HEK293 (cell line): ENCODE measurements around the gene RPL35.

Experiments
- CTCF ChIP-seq: fragments of 450-650 bp; formaldehyde crosslinking; IDR thresholded peaks from 2 replicates; pipeline ENCODE4 v1.5.1; 2016; ENCODE audit warnings: missing biosample characterization, missing genetic modification characterization
- PATZ1 ChIP-seq: fragments of 450-650 bp; formaldehyde crosslinking; IDR thresholded peaks from 2 replicates; pipeline ENCODE4 v1.5.1; 2016; ENCODE audit warnings: missing biosample characterization, missing genetic modification characterization
- YY1 ChIP-seq: fragments of 450-650 bp; formaldehyde crosslinking; IDR thresholded peaks from 2 replicates; pipeline ENCODE4 v1.5.1; 2018; ENCODE audit warnings: missing biosample characterization, missing genetic modification characterization
- ZBTB7A ChIP-seq: fragments of 450-650 bp; formaldehyde crosslinking; IDR thresholded peaks from 2 replicates; pipeline ENCODE4 v1.5.1; 2016; ENCODE audit warnings: low read depth, missing biosample characterization, missing genetic modification characterization
- ZNF274 ChIP-seq, 2 experiments: fragments of 200-500 bp in 1 of 2; fragments of 450-650 bp in 1 of 2; sonication (Bioruptor generic) in 1 of 2; formaldehyde crosslinking in 1 of 2; IDR thresholded peaks; 2 replicates each; pipeline versions ENCODE4 v1.5.1 to v1.6.1; 2014 to 2016; ENCODE audit warnings: borderline replicate concordance in 1 of 2, inconsistent platforms in 1 of 2, low read length in 1 of 2, missing biosample characterization in 1 of 2, missing genetic modification characterization in 1 of 2
- ZNF416 ChIP-seq: fragments of 450-650 bp; formaldehyde crosslinking; IDR thresholded peaks from 2 replicates; pipeline ENCODE4 v1.5.1; 2016; ENCODE audit warnings: missing biosample characterization, missing genetic modification characterization
- ZNF645 ChIP-seq: fragments of 450-650 bp; formaldehyde crosslinking; IDR thresholded peaks from 2 replicates; pipeline ENCODE4; 2016; ENCODE audit warnings: missing biosample characterization, missing genetic modification characterization
- ZNF658 ChIP-seq: fragments of 450-650 bp; formaldehyde crosslinking; IDR thresholded peaks from 2 replicates; pipeline ENCODE4; 2016; ENCODE audit warnings: missing biosample characterization, missing genetic modification characterization

- TF ChIP-seq CTCF (tag by site-specific recombination) = no peak
- TF ChIP-seq ZNF416 (tag by site-specific recombination) = no peak
- no peak for TF ChIP-seq ZBTB7A (tag by site-specific recombination)
- no peak for TF ChIP-seq ZNF274 (IDR thresholded peaks at IDR 0.05; ENCODE audit: low read length)
- no peak for TF ChIP-seq ZNF274 (tag by site-specific recombination; IDR thresholded peaks at IDR 0.05; ENCODE audit: borderline replicate concordance)
- TF ChIP-seq ZNF645 (tag by site-specific recombination) = no peak
- TF ChIP-seq YY1 (tag by site-specific recombination) = no peak
- TF ChIP-seq ZNF658 (tag by site-specific recombination) = no peak
- no peak for TF ChIP-seq PATZ1 (tag by site-specific recombination)
These were observed 16.8 kb upstream of the RPL35 start for GRCh38 chr9:124878518-124878917.
